Neural progenitor cell (in vitro differentiated cells): ENCODE data around the gene LRRN2.

Experiments
- EZH2phosphoT487 ChIP-seq: fragments of 200-600 bp; sonication (generic); IDR thresholded peaks from 2 replicates; pipeline ENCODE4 v1.6.1; 2017; ENCODE audit warnings: antibody characterized with exemption
- TF ChIP-seq, protein P1 (sequence below): fragments of 200-600 bp; sonication (generic); IDR thresholded peaks from 2 replicates; pipeline ENCODE4 v1.5.1; 2017; ENCODE audit warnings: antibody characterized with exemption, mild to moderate bottlenecking

DNA sequence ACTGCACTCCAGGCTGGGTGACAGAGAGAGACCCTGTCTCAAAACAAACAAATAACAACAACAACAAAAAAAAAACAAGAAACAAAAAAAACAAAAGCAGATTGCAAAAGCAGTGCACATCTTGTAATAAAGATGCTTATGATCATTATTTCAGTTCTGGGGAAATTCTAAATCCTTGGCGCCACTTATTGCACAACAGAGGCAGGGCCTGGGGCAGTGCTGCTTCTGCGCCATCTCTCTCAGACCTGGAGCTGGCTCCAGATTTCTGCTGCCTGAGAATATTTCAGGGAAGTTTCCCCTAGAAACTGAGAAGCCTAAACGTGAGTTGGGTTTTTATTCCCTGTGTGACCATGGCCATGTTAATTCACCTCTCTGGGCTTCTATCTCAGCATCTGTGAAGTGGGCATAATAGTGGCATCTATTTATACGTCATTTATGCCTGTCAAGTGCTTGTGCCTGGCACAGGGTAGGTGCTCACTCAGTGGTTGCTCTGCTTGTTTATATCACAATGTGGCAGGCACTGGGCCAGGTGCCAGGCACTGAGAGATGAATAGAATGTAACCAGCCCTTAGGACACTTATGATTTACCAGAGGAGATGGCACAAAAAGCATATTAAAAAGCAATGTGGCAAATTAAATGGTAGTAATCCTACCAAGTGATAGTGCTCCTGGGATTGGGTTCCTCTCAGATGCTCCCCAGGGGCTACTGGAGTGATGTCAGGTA, 101.5 kb downstream of the LRRN2 start:
- no peak for TF ChIP-seq EZH2phosphoT487
- TF ChIP-seq, protein P1, sequence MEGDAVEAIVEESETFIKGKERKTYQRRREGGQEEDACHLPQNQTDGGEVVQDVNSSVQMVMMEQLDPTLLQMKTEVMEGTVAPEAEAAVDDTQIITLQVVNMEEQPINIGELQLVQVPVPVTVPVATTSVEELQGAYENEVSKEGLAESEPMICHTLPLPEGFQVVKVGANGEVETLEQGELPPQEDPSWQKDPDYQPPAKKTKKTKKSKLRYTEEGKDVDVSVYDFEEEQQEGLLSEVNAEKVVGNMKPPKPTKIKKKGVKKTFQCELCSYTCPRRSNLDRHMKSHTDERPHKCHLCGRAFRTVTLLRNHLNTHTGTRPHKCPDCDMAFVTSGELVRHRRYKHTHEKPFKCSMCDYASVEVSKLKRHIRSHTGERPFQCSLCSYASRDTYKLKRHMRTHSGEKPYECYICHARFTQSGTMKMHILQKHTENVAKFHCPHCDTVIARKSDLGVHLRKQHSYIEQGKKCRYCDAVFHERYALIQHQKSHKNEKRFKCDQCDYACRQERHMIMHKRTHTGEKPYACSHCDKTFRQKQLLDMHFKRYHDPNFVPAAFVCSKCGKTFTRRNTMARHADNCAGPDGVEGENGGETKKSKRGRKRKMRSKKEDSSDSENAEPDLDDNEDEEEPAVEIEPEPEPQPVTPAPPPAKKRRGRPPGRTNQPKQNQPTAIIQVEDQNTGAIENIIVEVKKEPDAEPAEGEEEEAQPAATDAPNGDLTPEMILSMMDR = no peak
